HG03439 (cell line): ENCODE results near the gene DHX36.

Experiments
- ATAC-seq: cut with Tn5 transposase; IDR thresholded peaks from one replicate; pipeline ENCODE4 v1.9.1; 2021; ENCODE audit warnings: mild to moderate bottlenecking, moderate library complexity; ENCODE audit not compliant: unreplicated experiment

Gene DHX36

GRCh38 chr3:154323891-154324738 lies at the start of gene DHX36:
Gene DHX36, minus strand, starts transcription at chr3:154324487. Its CDS starts 71 bp downstream, at chr3:154324416.
- peak; percentile 92 for ATAC-seq

DNA sequence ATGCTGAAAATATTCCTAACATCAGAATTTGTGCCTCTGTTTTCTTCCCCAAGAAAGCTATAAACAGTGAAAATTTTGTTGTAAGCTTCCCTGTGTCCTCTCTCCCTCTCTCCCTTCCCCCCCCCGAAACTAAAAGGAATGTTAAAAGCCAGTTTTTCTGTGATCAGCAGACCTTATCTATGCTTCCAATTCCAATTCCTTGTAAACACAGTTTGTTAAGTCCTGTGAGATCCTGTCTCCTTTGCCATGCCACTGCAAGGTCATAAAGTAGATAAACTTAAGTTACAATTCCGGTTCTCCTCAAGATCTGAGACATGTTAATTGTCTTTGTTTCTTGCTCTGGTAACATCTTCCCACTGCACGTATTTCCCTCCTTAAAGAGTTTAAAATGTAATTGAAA lies 42.9 kb upstream of the DHX36 start:
- no peak for ATAC-seq

- no peak for ATAC-seq
These were observed 40.6 kb upstream of the DHX36 start for GRCh38 chr3:154364849-154365248.

DNA sequence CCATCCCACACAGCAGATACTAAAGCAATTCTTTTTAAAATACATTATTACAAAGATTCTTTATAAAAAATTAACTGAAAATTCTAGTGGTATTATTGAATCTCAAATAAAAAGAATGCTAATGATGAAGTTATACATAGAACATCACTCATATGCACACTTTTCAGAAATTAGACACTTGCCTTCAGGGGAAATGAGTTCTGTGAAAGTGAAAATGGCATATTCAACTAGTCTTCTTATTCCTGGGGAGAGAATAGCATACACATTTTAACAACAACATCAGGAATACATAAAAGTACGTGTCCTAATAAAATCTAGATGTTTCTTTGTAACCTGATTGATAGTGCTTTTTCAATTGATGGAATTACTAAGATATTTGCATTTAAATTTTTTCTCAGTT lies 36.8 kb upstream of the DHX36 start:
- no peak for ATAC-seq

DNA sequence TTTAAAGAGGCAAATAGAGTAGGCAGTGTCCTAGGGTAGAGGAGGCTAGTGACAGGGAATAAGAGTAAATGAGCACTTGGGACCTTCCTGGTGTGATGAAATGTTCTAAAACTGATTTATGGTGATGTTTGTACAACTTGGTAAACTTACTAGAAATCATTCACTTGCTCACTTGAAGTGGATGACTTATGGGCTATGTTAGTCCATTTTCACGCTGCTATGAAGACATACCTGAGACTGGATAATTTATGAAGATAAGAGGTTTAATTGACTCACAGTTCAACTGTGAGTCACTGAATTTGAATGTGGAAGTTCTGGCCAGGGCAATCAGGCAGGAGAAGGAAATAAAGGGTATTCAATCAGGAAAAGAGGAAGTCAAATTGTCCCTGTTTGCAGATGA lies 31.7 kb upstream of the DHX36 start:
- no peak for ATAC-seq

GRCh38 chr3:154349223-154349622 lies 24.9 kb upstream of the DHX36 start:
- ATAC-seq, result no peak

- ATAC-seq, result no peak
These were observed 21.3 kb upstream of the DHX36 start for GRCh38 chr3:154345422-154346122.

- no peak for ATAC-seq
These were observed 14.3 kb upstream of the DHX36 start for GRCh38 chr3:154338570-154338969.

- no peak for ATAC-seq
These were observed 13.7 kb upstream of the DHX36 start for GRCh38 chr3:154338008-154338407.

GRCh38 chr3:154334973-154335420 lies 10.7 kb upstream of the DHX36 start:
- ATAC-seq, result no peak

- ATAC-seq, result no peak
These were observed 3.6 kb upstream of the DHX36 start for GRCh38 chr3:154327871-154328270.

DNA sequence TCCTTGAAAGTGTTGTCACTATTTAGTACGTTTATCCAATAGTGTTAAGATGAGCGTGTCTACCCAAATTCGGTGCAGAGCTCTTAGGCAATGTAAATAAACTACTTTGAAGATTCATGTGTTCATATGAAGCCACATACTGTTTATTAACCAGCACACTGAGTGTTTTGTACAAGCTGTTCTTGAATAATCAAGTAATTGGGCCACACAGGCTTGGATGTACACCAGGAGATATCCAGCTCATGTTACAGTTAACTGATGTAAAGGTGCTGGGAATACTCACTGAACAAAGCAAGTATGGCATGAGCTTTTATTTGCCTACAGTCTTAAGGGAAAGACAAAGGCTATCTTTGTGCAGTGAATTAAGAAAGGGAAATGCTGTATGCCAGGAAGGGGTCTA lies 632 bp upstream of the DHX36 start:
- ATAC-seq, result no peak

DNA sequence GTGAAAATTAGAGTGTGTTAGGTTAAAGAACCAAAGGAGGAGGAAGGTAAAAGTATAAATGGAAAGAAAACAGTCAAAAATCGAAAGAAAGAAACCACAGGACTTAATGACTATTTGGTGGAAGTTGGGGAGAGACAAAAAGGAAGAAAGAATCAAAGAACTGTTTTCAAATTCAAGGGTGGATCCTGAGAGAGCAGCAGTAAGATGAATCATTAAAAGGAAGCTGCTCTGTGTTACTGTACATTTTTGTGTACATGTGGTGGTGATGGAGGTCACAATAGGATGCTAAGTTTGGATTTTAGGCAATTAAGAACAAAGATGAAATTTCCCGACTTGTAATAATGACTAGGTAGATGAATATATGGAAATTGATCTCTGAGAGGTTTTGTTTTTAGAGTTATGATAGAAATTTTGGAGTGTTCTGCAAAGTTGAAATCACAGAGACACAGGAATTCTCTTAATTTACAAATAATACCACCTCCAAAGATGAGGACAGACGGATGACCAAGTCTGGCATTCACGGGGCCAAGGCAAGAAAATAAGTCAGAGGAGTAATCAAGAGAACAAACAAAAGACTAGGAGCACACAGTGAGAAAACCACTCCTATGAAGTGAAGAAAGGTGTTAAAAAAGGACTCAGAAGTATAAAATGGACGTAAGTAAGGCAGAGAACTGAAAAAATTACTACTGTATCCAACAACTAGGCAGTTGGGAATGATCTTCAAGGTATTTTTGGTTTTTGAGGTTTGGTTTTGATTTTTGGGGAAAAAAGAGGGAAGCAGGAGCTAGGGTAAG lies 7.1 kb downstream of the DHX36 start:
- ATAC-seq, result no peak

- ATAC-seq, result no peak
These were observed 10.1 kb downstream of the DHX36 start for GRCh38 chr3:154314152-154314551.

DNA sequence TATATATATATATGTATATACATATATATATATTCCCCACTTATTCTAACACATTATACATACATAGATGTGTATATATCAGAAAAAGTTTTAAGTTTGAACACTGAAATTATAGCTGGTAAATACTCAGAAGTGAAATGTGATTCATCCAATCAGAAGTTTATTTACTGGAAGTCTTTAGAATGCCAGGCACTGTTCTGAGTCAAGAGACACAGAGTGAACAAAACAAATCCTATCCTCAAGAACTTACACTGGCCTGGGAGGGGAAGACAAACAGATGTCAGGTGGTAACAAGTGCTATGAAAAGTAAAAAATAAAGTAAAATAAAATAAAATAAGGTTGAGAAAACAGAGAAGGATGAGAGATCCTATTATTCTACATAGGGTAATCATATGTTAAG lies 13.4 kb downstream of the DHX36 start:
- no peak for ATAC-seq

DNA sequence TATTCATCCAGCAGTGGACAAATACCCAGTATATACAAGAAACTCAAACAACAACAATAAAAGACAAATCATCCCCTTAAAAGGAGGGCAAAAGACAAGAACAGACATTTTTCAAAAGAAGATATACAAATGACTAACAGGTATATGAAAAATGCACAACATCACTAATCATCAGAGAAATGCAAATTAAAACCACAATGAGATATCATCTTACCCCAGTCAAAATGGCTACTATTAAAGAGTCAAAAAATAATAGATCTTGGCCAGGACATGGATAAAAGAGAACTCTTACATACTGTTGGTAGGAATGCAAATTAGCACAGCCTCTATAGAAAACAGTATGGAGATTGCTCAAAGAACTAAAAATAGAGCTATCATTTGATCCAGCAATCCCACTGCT lies 16.9 kb downstream of the DHX36 start:
- ATAC-seq, result no peak

DNA sequence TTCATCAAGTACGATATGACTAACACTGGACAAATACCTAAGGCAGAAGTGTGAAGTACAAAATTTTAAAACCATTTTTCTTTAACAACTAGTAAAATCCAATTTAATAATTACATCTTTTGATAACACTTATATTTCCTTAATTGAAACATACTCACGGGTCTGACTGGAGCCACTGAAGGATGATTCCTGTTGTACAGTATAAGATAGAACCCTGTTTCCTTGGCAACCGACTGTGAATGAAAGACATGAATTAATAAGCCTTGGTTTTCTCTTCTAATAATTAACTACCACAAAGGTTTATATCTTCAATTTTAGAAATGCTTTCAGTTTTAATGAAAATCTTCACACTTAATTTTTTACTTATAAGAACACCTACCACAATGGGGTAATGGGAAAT lies 19.4 kb downstream of the DHX36 start:
- no peak for ATAC-seq

GRCh38 chr3:154304116-154304786 lies 20.0 kb downstream of the DHX36 start:
- ATAC-seq, result no peak

DNA sequence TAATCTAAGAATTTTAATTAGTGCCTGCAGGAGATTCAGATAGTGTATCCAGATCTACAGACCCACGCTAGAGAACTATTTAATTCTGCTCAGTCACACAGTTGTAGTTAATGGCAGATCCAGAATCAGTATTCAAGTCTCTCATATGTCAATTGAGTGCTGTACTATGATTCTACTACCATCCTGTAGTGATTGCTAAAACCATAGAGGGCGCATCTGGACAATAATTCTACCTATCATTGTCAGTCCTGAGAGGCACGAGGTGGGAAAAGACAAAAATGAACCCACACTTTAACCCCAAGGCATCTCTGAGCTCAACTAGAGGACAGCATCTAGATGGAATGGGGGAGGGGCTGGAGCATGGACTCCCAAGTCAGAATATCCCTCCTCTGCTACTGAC lies 22.7 kb downstream of the DHX36 start:
- no peak for ATAC-seq

GRCh38 chr3:154294016-154294415 lies 30.3 kb downstream of the DHX36 start:
- ATAC-seq, result no peak

DNA sequence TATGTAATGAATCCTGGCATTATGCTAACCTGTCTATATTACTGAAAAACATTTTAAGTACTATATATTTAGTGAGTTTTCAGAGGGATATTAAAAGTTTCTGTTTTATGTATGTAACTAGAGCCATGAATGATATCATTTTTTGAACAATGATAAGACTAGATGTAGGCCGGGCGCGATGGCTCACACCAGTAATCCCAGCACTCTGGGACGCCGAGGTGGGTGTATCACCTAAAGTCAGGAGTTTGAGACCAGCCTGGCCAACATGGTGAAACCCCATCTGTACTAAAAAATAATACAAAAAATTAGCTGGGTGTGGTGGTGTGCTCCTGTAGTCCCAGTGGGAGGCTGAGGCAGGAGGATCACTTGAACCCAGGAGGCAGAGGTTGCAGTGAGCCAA lies 34.1 kb downstream of the DHX36 start:
- no peak for ATAC-seq
